SU-DHL-6 (cell line): ENCODE measurements around the gene CAMKK2.

ENCODE experiments used
- EZH2phosphoT487 ChIP-seq: fragments of 200-600 bp; sonication (generic), shearing (Covaris generic); conservative IDR thresholded peaks from 2 replicates; pipeline ENCODE4 v1.6.1; 2018; ENCODE audit warnings: mild to moderate bottlenecking, antibody characterized with exemption, low read length, moderate library complexity, mixed read lengths
- TF ChIP-seq, protein P1 (sequence below): fragments of 200-600 bp; sonication (generic); IDR thresholded peaks from one replicate; pipeline ENCODE4 v1.5.1; 2017; ENCODE audit warnings: antibody characterized with exemption, mild to moderate bottlenecking, low read length, moderate library complexity; ENCODE audit not compliant: insufficient read depth, poor library complexity, severe bottlenecking

DNA sequence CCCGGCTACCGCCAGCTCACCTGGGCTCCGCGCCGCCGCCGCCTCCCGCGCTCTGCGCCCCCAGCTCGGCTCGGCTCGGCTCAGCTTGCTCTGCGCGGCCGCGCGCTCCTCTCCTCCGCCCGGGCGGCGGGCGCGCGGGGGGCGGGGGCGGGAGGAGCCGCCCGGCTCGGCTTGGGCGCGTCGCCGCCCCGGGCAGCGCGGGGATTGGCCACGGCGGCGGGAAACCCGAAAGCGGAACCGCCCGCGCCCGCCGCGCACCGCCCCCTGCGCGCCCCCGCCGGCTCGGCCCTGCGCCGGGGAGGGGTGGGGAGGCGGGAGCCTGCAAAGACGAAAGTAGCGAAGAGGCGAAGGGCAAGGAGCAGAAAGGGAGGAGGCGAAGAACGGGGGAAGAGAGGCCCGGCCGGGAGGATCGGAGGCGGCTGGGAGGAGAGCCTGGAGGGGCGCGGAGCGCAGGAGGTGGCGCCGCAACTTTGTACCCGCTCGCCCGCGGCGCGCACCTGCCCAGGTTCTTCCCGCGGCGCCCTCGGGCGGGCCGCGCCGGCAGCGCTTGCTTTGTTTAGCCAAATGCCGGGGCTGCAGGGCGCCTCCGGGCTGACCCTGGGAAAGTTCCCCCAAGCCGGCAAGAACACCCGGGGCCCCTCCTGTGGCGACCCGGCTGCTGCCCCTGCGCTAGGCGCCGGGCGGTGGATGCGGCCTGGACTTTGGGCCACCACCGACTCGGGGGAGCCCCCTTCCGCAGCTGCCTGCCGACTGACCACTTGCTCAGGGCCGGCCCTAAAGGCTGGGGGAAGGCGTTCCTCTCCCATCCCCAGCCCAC lies at the start of gene CAMKK2:
- TF ChIP-seq, protein P1, sequence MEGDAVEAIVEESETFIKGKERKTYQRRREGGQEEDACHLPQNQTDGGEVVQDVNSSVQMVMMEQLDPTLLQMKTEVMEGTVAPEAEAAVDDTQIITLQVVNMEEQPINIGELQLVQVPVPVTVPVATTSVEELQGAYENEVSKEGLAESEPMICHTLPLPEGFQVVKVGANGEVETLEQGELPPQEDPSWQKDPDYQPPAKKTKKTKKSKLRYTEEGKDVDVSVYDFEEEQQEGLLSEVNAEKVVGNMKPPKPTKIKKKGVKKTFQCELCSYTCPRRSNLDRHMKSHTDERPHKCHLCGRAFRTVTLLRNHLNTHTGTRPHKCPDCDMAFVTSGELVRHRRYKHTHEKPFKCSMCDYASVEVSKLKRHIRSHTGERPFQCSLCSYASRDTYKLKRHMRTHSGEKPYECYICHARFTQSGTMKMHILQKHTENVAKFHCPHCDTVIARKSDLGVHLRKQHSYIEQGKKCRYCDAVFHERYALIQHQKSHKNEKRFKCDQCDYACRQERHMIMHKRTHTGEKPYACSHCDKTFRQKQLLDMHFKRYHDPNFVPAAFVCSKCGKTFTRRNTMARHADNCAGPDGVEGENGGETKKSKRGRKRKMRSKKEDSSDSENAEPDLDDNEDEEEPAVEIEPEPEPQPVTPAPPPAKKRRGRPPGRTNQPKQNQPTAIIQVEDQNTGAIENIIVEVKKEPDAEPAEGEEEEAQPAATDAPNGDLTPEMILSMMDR: peak; percentile 12
- no peak for TF ChIP-seq EZH2phosphoT487
